Retina (tissue), 1 donor: ENCODE measurements around the gene PCMTD2.

Experiments used
- DNase-seq: peaks from one replicate; pipeline ENCODE4 v3.0.0-alpha.2; 2016

The PCMTD2 gene

DNA sequence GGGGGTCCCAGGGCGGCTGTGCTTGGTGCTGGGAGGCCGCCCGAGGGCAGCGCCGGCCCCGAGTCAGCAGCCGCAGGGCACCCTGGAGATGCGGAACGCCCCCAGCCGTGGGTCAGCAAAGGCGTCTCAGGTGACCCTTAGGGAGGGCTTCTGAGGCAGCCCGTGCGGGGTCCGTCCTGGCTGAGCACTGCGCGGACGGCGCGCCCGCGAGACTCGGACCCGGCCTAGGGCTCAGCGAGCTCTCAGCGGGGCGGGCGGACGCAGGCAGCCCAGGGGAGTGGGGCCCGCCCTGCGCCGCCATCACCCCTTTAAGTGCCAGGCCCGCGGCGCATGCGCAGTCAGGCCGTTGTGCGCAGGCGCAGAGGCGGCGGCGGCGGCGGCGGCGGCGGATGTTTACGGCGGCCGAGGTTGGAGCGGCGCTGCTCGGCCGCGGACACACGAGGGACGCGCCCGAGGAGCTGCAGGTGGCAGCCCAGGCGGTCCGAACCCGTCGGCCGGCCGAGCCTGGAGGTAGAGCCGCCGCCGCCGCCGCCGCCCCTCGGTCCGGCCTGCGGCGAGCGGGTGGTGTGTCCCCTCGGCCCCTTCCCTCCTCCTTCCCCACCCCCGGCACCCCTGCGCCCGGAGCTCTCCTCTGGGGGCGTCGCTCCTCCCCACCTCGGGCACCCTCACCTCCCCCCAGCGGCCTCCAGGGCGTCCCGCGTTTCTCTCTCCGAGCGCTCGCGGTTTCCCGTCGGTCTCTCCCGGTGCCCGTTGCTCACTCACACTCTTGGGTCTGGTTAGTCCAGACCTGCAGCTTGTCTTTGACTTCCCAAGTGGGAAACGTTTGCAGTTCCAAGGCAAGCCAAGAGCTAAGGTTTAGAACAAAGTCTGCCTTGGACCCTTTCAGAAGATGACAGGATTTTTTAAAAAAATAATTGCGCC is at the start of gene PCMTD2:
PCMTD2 (plus strand) TSS at position 388 of the 921 bp plus-strand sequence. CDS start 4,218 bp downstream, outside the sequence.
- peak; percentile 95 for DNase-seq

DNA sequence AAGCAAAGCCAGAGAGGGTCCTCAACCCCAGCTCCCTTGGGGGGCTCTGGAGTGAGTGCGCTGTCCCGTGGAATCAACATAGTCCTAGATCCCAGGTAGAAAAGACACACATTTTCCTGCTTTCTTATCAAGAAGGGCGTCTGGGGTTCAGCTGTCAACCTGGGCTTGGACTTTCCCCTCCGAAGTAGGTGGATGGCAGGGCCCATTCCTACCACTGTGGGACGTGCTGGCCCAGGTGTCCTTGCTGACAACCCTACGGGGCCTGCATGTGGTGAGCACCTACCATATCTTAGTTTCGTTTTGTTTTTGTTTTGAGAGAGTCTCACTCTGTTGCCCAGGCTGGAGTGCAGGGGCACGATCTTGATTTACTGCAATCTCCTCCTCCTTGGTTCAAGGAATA is 48.9 kb upstream of the PCMTD2 start:
- DNase-seq = no peak

DNA sequence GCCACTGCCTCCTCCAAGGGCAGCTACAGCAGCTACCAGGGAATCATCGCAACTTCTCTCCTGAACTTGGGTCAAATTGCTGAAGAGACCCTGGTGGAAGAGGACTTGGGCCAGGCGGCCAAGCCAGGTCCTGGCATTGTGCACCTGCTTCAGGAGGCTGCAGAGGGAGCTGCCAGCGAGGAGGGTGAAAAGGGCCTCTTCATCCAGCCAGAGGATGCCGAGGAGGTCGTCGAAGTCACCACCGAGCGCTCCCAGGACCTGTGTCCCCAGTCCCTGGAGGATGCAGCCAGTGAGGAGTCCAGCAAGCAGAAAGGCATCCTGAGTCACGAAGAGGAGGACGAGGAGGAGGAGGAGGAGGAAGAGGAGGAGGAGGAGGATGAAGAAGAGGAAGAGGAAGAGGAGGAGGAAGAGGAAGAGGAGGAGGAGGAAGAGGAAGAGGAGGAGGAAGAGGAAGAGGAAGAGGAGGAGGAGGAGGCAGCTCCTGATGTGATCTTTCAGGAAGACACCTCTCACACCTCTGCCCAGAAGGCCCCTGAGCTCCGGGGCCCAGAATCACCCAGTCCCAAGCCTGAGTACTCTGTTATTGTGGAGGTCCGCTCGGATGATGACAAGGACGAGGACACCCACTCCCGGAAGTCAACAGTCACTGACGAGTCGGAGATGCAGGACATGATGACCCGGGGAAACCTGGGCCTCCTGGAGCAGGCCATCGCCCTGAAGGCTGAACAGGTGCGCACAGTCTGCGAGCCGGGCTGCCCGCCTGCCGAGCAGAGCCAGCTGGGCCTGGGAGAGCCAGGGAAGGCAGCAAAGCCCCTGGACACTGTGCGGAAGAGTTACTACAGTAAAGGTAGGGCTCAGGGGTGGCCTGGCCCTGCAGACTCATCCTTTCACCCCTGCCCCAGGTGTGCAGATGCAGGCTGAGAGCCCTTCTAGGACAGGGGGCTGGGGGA is 47.6 kb upstream of the PCMTD2 start:
- no peak for DNase-seq

DNA sequence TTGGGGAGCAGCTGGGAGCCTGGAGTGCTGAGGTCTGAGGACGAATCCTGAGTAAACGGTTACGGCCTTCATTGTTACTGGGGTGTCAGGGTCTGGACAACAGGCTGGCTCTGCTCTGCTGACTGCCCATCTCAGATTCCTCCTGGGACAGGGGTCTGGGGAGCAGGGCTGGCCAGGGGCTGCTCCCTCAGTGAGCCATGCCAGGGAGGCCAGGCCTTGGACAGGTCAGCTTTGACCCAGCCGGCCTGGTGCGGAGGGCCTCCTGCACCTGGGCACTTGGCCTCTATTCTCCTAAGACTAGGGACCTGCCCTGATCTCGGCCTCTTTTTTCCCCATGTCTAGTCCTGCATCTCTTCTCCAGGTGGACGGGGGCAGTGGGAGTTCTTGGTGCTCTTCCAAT is 46.4 kb upstream of the PCMTD2 start:
- no peak for DNase-seq

DNA sequence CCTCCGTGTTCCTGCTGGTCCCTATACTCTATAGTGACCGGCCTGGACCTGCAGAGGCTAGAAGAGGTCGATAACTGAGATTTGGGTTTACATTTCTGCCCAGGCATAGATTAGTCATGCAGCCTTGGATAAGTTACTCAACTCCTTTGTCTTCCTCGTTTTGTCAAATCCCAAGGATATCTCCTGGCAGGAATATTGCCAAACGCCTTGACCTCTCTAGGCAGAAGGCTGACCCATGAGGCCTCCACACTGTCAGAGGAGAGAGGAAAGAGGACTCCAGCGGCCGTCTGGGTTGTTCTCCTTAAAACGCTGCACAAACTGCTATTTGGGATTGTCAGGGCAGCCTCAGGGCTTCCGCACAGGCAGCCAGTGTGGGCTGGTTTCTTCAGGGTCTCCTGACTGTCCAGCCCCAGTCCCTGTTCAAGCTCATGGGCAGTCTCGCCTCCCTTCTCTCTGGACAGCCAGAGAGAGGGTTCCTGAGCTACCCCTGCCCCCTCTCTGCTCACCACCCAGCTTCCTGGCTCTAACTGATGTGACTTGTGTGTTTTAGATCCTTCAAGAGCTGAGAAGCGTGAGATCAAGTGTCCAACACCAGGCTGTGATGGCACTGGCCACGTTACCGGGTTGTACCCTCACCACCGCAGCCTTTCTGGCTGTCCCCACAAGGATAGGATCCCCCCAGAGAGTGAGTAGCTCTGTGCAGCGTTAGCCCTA is 44.7 kb upstream of the PCMTD2 start:
- DNase-seq = no peak

DNA sequence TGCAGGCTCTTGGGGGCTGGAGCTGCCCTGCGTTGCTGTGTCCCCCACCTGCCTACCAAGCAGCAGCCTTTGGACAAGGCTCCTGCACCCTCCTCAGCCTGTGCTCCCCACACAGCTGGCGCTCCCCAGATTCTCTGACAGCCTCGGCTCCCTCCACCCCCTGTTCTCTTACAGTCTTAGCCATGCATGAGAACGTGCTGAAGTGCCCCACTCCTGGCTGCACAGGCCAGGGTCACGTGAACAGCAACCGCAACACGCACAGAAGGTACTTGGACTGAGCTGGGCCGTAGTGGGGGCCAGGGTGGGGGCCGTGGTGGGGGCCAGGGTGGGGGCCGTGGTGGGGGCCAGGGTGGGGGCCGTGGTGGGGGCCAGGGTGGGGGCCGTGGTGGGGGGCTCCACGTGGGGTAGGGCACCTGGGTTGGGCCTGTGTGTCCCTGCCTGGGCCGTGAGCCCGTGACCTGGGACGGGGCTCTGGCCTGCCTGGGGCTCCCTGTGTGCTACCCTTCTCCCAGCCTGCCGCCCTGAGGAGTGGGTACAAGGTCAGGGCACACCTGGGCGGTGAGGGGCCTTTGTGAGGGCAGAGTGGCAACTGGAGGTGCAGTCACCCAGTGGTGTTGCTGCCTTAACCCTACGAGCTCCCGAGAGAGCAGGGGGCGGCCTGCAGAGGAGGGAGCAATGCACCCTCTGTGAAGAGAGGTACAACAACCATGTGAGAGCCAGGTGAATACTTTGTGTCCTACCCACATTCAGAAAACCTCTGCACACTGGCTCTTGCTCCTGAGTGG is 43.5 kb upstream of the PCMTD2 start:
- DNase-seq = no peak

DNA sequence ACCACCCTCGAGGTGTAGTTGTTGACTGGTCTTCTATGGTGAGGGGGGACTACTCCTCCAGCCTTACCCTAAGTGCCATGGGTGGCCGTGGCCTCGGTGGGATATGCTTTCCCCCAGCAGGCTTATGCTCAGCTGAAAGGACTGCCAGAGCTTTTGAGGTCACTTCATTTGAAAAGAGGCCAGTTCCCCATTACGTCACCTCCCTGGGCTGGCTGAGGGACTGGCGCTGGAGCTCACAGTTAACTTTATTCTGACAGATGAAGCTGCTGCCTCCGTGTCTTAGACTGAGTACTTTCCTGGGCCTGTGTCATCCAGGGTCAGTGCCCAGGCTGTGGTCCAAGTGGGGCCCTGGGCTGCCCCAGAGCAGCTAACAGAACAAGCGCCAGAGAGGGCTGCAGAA is 42.8 kb upstream of the PCMTD2 start:
- peak; percentile 56 for DNase-seq

DNA sequence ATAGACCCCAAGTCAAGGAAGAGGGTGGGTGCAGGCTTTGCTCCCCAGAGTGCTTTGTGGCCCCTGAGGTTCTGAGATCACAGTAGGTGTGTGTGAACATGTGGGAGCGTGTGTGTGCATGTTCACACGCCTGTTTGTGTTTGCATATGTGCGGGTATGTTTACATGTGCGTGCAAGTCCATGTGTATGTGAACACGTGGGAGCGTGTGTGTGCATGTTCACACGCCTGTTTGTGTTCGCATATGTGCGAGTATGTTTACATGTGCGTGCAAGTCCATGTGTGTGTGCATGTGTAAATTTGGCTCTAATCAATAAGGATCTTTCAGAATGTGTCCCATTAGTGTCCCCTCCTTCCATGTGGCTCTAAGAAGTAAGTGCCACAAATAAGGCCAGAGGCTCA is 41.4 kb upstream of the PCMTD2 start:
- no peak for DNase-seq

DNA sequence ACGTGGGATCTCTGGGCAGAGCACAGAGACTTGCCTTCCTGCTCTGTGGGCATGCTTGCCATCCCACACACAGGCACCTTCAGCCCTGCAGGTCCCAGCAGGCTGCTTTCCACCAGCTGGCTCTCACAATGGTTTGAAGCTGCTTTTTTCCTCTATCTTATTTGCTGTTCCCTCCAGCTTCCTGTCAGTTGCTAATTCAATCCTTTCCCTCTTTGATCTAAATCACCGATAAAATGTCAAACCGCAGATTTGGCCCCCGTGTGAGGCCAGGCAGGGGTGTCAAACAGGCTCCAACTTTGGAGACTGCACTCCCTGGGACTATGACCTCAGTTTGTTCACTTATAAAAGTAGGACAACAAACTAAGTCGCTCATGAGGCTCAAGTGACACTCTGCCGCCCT is 40.6 kb upstream of the PCMTD2 start:
- DNase-seq = no peak

DNA sequence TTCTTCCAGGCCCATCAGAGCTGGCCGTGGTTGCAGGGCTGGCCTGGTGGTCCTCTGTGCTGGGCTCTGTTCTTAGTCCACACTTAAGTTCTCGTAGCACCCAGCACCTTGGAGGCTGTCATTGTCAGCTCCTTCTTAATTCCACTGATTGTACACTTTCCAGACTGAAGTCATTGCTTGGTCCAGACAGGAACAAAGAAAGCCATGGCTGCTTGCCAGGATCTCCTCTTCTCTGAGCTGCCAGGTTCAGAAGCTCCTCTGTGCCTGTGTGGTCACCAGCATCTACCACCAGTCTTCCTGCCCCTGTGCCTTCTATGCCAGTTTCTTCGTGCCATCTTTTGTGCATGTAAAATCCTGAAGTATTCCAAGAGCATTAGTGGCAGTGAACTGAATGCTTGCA is 39.5 kb upstream of the PCMTD2 start:
- no peak for DNase-seq

DNA sequence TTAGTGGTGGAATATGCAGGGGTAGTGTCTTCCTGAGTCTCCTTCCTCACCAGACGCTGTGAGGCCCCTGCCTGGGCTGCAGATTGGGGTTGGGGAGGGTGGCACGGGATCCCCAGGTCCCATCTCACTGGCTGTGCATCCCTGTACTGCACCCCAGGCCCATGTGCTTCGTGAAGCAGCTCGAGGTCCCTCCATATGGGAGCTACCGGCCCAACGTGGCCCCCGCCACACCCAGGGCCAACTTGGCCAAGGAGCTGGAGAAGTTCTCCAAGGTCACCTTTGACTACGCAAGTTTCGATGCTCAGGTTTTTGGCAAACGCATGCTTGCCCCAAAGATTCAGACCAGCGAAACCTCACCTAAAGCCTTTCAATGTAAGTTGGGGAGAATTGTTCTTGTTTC is 38.6 kb upstream of the PCMTD2 start:
- DNase-seq = no peak

DNA sequence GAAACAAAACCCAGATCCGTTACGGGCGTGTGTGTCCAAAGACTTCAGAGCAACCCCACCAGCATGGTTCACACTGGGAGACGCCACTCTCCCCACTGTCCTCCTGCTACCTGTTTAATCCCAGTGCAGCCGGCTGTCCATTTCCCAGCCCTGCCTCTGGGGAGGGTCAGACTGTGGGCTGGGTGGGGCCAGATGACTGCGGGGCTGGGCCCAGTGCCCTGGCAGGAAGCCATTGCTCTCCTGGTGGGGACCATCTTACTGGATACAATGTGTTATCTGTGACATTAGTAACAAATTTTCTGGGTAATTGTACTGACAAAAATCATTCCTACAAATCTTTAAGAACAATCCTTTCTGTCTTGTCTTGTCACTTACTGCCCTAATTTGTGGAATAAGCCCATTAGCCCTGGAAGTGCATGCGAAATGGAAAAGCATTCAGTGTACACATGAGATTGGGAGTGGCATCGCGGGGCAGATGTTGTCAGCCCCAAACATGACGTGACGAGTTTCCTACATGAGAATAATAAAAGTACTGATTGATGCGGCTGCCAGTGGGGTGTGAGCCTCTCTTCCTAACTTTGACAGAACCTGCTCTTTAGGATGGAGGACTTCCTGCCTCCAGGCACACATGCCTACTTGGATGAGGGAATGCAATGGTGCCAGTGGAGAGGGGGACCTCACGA is 37.9 kb upstream of the PCMTD2 start:
- no peak for DNase-seq

DNA sequence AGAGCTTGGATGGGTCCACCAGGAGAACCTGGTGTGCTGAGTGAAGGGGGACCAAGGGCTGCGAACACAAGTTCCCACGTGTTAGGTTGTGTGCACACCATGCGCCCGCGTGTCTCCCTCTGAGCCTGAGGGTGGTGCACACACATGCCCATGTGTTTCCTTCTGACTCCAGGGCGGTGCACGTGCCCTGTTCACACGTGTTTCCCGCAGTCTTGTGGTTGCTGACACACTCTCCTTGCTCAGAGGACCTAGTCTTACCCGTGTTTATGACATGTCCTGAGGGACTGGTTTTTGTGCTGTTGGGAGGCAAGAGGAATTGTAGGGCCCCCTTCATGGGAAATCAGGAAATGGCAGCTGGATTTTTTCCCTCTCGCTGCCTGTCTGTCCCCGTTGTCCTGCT is 36.3 kb upstream of the PCMTD2 start:
- DNase-seq = no peak

DNA sequence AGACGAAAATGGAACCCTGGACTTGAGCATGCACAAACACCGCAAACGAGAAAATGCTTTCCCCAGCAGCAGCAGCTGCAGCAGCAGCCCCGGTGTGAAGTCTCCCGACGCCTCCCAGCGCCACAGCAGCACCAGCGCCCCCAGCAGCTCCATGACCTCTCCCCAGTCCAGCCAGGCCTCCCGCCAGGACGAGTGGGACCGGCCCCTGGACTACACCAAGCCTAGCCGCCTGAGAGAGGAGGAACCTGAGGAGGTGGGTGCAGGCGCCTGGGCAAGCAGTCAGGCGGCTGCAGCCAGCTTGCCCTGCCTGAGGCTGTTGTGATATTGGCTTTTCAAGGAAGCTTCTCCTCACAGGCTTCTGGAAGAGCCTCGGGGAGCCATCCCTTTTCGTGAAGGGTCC is 35.8 kb upstream of the PCMTD2 start:
- no peak for DNase-seq

DNA sequence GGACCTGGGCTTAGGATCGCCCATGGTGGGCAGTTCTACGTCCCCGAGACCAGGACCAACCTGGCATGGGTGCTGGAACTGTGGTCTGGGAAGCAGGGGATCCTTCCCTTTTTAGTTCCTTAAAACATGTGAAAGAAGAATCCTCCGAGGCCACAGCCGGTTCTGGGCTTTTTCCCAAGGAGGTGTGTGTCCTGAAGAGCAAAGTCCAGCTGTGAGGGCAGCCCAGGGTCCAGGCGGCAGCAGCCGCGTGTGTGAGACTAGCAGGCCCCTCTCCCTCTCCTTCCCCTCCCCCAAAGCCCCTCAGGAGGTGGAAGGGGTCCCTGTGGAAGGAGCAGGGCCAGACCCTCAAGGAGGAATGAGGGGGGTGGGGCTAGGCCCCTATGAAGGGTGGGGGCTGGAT is 35.1 kb upstream of the PCMTD2 start:
- no peak for DNase-seq

DNA sequence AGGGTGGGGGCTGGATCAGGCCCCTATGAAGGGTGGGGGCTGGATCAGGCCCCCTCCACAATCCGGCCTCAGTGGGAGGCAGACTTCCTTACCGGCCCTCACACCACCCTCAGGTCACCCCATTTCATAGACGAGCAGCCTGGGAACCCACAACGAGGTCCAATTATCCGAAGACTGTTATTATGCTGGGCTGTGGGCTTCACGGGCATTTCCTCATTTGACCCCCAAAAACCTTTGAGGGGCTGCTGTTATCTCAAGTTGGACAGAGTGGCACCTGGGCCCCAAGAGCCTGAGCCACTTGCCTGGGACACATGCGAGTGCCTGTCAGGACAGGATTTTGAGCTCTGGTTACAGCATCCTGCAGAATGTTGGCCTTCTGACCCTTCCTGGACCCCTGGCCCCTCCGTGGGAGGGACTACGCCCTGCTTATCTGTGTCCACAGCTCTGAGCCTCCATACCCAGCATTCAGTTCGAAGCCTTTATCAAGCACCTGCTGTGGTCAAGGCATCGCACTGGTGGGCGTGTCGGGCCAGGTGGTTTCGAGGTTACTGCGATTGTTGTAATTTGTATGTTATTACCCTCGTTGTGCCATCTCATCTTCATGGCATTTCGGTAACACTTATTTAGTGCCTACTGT is 34.5 kb upstream of the PCMTD2 start:
- DNase-seq = no peak

DNA sequence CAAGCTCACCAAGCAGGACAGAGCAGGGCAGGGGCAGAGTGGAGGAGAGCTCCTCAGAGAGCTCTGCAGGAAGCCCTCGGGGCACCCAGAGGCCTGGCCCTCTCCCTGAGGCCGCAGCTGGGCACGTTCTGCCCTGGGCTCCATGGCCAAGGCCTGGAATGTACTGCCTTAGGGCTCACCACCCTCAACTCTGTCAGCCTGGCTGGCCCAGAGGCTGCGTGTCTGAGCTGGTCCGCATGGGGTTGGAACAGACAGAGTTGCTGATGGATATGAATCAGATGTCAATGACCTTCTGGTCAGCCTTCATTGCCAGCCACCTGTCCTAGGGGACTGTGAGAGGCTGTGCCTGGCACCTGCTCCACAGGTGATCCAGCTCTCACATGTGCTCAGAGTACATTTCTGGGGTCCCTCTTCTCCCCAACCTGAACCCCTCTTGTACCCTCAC is 33.2 kb upstream of the PCMTD2 start:
- DNase-seq = no peak

DNA sequence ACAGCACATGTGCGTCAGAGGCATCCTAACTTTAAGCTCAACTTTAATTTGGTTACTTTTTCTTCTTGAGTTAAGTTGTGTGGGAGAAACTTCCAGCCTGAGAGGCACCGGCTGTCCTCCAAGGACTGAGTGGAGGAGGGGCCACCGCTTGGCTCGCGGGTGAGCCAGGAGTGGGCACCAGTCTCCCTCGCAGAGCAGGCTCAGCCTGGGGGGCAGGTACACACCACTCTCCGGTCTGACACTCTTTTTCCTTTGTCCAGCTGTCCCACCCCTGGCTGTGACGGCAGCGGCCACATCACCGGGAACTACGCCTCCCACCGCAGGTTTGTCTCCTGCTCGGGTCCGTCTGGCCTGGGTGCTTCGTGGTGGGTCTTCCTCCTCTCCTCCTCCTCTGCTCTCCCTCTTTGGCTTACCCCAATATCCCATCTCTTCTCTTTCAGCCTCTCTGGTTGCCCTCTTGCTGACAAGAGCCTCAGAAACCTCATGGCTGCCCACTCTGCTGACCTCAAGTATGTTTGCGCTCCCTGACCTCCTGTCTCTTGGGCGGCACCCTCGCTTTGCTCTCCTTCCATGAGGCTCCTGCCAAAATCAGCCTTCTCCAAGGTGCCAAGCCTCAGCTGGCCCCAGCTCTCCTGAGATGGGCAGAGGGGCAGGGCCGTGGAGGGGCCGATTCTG is 32.6 kb upstream of the PCMTD2 start:
- no peak for DNase-seq

DNA sequence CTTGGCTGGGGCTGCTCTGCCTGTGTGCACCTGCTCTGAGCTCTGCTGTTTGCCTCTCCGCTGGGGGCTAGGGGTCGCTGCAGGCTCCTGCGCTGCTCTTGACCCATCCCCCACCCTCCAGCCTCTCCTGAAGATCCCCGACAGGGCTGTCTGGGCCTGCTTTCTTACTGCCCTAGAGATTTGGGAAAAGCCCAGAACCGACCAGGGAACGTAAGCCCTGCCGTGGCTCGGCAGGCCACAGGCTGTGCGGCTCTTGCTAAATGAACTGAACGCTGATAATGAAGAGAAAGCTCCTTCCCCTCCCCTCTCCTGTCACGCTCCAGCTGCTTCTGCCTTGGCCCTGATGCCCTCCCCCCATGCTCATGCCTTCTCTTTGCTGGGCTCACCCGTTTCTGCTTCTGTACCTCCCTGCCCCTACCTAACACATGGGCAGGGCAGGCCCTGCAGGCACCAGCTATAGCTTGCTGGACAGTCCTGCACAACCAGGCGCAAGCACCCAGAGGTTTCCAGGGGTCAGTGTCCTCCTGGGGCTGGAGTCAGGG is 32.0 kb upstream of the PCMTD2 start:
- peak; percentile 87 for DNase-seq
